ENCODE measurements around the gene DDX56. TPM values are rescaled to one million over a fixed set of nuclear protein-coding genes. Genes with fewer than 3 reads are reported as not detected.

Gene DDX56
- total and polyA plus RNA-seq, 9 of the 15 experiments (the other 6 are each of a cell fraction or from before 2014, with no cell fraction given): 33.0 to 145 (median 102) TPM

GRCh38 chr7:44565795-44566559 is 7.7 kb downstream of the DDX56 start (continued):
- TF ChIP-seq, protein P1, sequence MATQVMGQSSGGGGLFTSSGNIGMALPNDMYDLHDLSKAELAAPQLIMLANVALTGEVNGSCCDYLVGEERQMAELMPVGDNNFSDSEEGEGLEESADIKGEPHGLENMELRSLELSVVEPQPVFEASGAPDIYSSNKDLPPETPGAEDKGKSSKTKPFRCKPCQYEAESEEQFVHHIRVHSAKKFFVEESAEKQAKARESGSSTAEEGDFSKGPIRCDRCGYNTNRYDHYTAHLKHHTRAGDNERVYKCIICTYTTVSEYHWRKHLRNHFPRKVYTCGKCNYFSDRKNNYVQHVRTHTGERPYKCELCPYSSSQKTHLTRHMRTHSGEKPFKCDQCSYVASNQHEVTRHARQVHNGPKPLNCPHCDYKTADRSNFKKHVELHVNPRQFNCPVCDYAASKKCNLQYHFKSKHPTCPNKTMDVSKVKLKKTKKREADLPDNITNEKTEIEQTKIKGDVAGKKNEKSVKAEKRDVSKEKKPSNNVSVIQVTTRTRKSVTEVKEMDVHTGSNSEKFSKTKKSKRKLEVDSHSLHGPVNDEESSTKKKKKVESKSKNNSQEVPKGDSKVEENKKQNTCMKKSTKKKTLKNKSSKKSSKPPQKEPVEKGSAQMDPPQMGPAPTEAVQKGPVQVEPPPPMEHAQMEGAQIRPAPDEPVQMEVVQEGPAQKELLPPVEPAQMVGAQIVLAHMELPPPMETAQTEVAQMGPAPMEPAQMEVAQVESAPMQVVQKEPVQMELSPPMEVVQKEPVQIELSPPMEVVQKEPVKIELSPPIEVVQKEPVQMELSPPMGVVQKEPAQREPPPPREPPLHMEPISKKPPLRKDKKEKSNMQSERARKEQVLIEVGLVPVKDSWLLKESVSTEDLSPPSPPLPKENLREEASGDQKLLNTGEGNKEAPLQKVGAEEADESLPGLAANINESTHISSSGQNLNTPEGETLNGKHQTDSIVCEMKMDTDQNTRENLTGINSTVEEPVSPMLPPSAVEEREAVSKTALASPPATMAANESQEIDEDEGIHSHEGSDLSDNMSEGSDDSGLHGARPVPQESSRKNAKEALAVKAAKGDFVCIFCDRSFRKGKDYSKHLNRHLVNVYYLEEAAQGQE (IDR thresholded peaks at IDR 0.05; ENCODE audit: borderline replicate concordance): no peak
- TF ChIP-seq, protein P1 (CRISPR knock-in tag; IDR thresholded peaks at IDR 0.05; ENCODE audit: low read depth): 0 out of 2 replicates have a peak, but pooled peaks have one; percentile 36
